ENCODE measurements around the gene MISP.

The MISP gene

DNA sequence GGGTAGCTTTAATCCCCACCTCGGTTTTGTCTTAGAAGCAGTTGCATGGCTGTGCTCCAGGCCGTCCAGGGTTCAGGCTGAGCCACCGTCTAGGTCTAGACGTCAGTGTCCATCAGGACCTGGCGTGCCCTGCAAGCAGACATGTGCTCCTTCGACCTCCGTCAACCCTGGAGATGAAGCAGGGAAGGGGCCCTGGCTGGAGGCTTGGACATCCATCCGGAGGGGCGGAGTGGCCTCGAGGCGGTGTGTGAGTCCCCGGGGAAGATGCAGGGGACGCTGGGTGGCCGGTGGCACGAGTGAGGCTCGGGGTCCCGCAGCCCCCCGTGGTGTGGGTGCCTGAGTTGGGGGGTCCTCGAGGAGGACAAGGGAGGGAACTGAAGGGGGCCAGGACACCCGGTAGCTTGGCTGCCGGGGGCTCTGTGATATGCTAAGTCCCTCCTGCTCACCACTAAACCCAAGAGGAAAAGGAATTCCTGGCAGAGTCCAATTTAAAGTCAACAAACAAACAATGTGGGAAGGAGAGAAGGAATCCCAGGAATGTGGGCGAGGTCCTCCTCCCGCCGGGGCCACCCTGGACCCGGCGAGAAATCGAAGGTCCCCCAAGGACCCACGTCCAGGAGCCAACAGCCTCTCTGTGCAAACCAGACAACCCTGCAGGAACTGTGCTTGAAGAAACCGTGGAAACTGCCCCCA, 31.4 kb downstream of the MISP start:
- Histone ChIP-seq H3K27ac (ENCODE audit: insufficient read depth in 1 of 2, low read depth in 1 of 2, low read length in 2 of 2, poor library complexity in 1 of 2, severe bottlenecking in 2 of 2) (no peak overlapping the region), H3K36me3 (ENCODE audit: control insufficient read depth in 4 of 4, insufficient read depth in 4 of 4, low read length in 3 of 4) (no peaks in the 10 kb centered on the region), H3K4me1 (ENCODE audit: control extremely low read depth in 1 of 4, control insufficient read depth in 4 of 4, insufficient read depth in 4 of 4, low read length in 3 of 4) (no peaks in the 10 kb centered on the region), H3K4me3 (ENCODE audit: control insufficient read depth in 1 of 7, extremely low read depth in 1 of 7, insufficient read depth in 4 of 7, low read depth in 2 of 7, low read length in 6 of 7) (no peak overlapping the region), H3K9me3 (ENCODE audit: control extremely low read depth in 1 of 5, control insufficient read depth in 4 of 5, insufficient read depth in 2 of 5, low read depth in 1 of 5, low read length in 4 of 5) (no peaks in the 10 kb centered on the region), H3K27me3 (replicated peaks in 2 of 5; ENCODE audit: control insufficient read depth in 4 of 5, insufficient read depth in 5 of 5, low read length in 4 of 5) (peaks cover 0 to 2% (median 0%) of the 10 kb centered on the region in 5 experiments)
- ChIA-PET POLR2A (interaction anchor here (0.6 kb wide), 1 partner anchor 97 kb away, joined by 4 read pairs; no protein-coding TSS in a partner anchor), CTCF (no interaction called here)
- WGBS (ENCODE audit: insufficient coverage): 88% methylated on average over 28 of the region's 29 CpGs
- no peak for DNase-seq

GRCh38 chr19:782878-783668, 32.2 kb downstream of the MISP start:
- peaks cover 0 to 2% (median 0%) of the 10 kb centered on the region in 5 experiments for H3K27me3 ChIP-seq (replicated peaks in 2 of 5; ENCODE audit: control insufficient read depth in 4 of 5, insufficient read depth in 5 of 5, low read length in 4 of 5)
- no peak for DNase-seq
- no peak overlapping the region for H3K4me3 ChIP-seq (ENCODE audit: control insufficient read depth in 1 of 7, extremely low read depth in 1 of 7, insufficient read depth in 4 of 7, low read depth in 2 of 7, low read length in 6 of 7)
- POLR2A ChIA-PET: no interaction called here
- H3K9me3 ChIP-seq (ENCODE audit: control extremely low read depth in 1 of 5, control insufficient read depth in 4 of 5, insufficient read depth in 2 of 5, low read depth in 1 of 5, low read length in 4 of 5): no peaks in the 10 kb centered on the region
- no peak overlapping the region for H3K27ac ChIP-seq (ENCODE audit: insufficient read depth in 1 of 2, low read depth in 1 of 2, low read length in 2 of 2, poor library complexity in 1 of 2, severe bottlenecking in 2 of 2)
- 87% methylated on average over 29 of the region's 30 CpGs for WGBS (ENCODE audit: insufficient coverage)
- no peaks in the 10 kb centered on the region for H3K36me3 ChIP-seq (ENCODE audit: control insufficient read depth in 4 of 4, insufficient read depth in 4 of 4, low read length in 3 of 4)
- CTCF ChIA-PET: no interaction called here
- no peaks in the 10 kb centered on the region for H3K4me1 ChIP-seq (ENCODE audit: control extremely low read depth in 1 of 4, control insufficient read depth in 4 of 4, insufficient read depth in 4 of 4, low read length in 3 of 4)

GRCh38 chr19:784541-784940, 33.6 kb downstream of the MISP start:
- ChIA-PET CTCF (interaction anchor here (0.8 to 1.8 kb wide), 2 partner anchors 10 to 12 kb away, joined by 5 read pairs; no protein-coding TSS in a partner anchor), POLR2A (no interaction called here)
- DNase-seq: no peak
- Histone ChIP-seq H3K4me3 (ENCODE audit: control insufficient read depth in 1 of 7, extremely low read depth in 1 of 7, insufficient read depth in 4 of 7, low read depth in 2 of 7, low read length in 6 of 7) (no peak overlapping the region), H3K27me3 (replicated peaks in 2 of 5; ENCODE audit: control insufficient read depth in 4 of 5, insufficient read depth in 5 of 5, low read length in 4 of 5) (peaks cover 0 to under 1% (median 0%) of the 10 kb centered on the region in 5 experiments), H3K4me1 (ENCODE audit: control extremely low read depth in 1 of 4, control insufficient read depth in 4 of 4, insufficient read depth in 4 of 4, low read length in 3 of 4) (peaks cover 0 to 13% (median 11%) of the 10 kb centered on the region in 4 experiments), H3K27ac (ENCODE audit: insufficient read depth in 1 of 2, low read depth in 1 of 2, low read length in 2 of 2, poor library complexity in 1 of 2, severe bottlenecking in 2 of 2) (no peak overlapping the region), H3K9me3 (ENCODE audit: control extremely low read depth in 1 of 5, control insufficient read depth in 4 of 5, insufficient read depth in 2 of 5, low read depth in 1 of 5, low read length in 4 of 5) (no peaks in the 10 kb centered on the region), H3K36me3 (ENCODE audit: control insufficient read depth in 4 of 4, insufficient read depth in 4 of 4, low read length in 3 of 4) (no peaks in the 10 kb centered on the region)
- 94% methylated on average over 10 of the region's 13 CpGs for WGBS (ENCODE audit: insufficient coverage)

DNA sequence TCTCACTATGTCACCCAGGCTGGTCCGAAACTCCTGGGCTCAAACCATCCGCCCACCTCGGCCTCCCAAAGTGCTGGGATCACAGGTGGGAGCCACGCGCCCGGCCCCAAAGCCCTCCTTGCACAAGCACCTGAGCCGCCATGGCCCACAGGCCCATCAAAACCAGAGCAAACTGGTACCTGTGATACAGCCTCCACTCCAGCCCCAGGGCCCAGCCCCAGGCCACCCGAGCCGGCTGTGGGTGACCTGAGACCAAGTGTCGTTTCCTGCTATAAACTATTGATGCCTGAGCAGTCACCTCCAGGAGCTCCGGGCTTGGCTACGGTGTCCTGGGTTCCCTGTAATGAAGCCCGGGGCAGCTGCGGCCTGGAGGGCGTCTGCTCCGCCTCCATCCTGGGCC, 36.6 kb downstream of the MISP start:
- DNase-seq: no peak
- 97% methylated on average over 13 of the region's 16 CpGs for WGBS (ENCODE audit: insufficient coverage)
- H3K27ac ChIP-seq (ENCODE audit: insufficient read depth in 1 of 2, low read depth in 1 of 2, low read length in 2 of 2, poor library complexity in 1 of 2, severe bottlenecking in 2 of 2): no peak overlapping the region
- H3K27me3 ChIP-seq (replicated peaks in 2 of 5; ENCODE audit: control insufficient read depth in 4 of 5, insufficient read depth in 5 of 5, low read length in 4 of 5): no peaks in the 10 kb centered on the region
- peaks cover 0 to 24% (median 23%) of the 10 kb centered on the region in 4 experiments for H3K4me1 ChIP-seq (ENCODE audit: control extremely low read depth in 1 of 4, control insufficient read depth in 4 of 4, insufficient read depth in 4 of 4, low read length in 3 of 4)
- H3K4me3 ChIP-seq (ENCODE audit: control insufficient read depth in 1 of 7, extremely low read depth in 1 of 7, insufficient read depth in 4 of 7, low read depth in 2 of 7, low read length in 6 of 7): no peak overlapping the region
- ChIA-PET POLR2A (no interaction called here), CTCF (no interaction called here)
- H3K9me3 ChIP-seq (ENCODE audit: control extremely low read depth in 1 of 5, control insufficient read depth in 4 of 5, insufficient read depth in 2 of 5, low read depth in 1 of 5, low read length in 4 of 5): no peaks in the 10 kb centered on the region
- no peaks in the 10 kb centered on the region for H3K36me3 ChIP-seq (ENCODE audit: control insufficient read depth in 4 of 4, insufficient read depth in 4 of 4, low read length in 3 of 4)

GRCh38 chr19:788686-788982, 37.7 kb downstream of the MISP start:
- DNase-seq: no peak
- Histone ChIP-seq H3K4me1 (ENCODE audit: control extremely low read depth in 1 of 4, control insufficient read depth in 4 of 4, insufficient read depth in 4 of 4, low read length in 3 of 4) (peaks cover 0 to 24% (median 23%) of the 10 kb centered on the region in 4 experiments), H3K27me3 (replicated peaks in 2 of 5; ENCODE audit: control insufficient read depth in 4 of 5, insufficient read depth in 5 of 5, low read length in 4 of 5) (no peaks in the 10 kb centered on the region), H3K9me3 (ENCODE audit: control extremely low read depth in 1 of 5, control insufficient read depth in 4 of 5, insufficient read depth in 2 of 5, low read depth in 1 of 5, low read length in 4 of 5) (no peaks in the 10 kb centered on the region), H3K36me3 (ENCODE audit: control insufficient read depth in 4 of 4, insufficient read depth in 4 of 4, low read length in 3 of 4) (no peaks in the 10 kb centered on the region), H3K4me3 (ENCODE audit: control insufficient read depth in 1 of 7, extremely low read depth in 1 of 7, insufficient read depth in 4 of 7, low read depth in 2 of 7, low read length in 6 of 7) (peak overlapping the region in 2 of 7 experiments; percentile 57 to 62), H3K27ac (ENCODE audit: insufficient read depth in 1 of 2, low read depth in 1 of 2, low read length in 2 of 2, poor library complexity in 1 of 2, severe bottlenecking in 2 of 2) (peak overlapping the region in 1 of 2 experiments; percentile 68)
- ChIA-PET POLR2A (no interaction called here), CTCF (interaction anchor here (1.0 kb wide), 1 partner anchor 49 kb away, joined by 3 read pairs; no protein-coding TSS in a partner anchor)
- 73% methylated on average over 8 of the region's 11 CpGs for WGBS (ENCODE audit: insufficient coverage)

- Histone ChIP-seq H3K4me1 (ENCODE audit: control extremely low read depth in 1 of 4, control insufficient read depth in 4 of 4, insufficient read depth in 4 of 4, low read length in 3 of 4) (peaks cover 0 to 24% (median 23%) of the 10 kb centered on the region in 4 experiments), H3K27ac (ENCODE audit: insufficient read depth in 1 of 2, low read depth in 1 of 2, low read length in 2 of 2, poor library complexity in 1 of 2, severe bottlenecking in 2 of 2) (peak overlapping the region; percentile 68 to 75), H3K27me3 (replicated peaks in 2 of 5; ENCODE audit: control insufficient read depth in 4 of 5, insufficient read depth in 5 of 5, low read length in 4 of 5) (no peaks in the 10 kb centered on the region), H3K9me3 (ENCODE audit: control extremely low read depth in 1 of 5, control insufficient read depth in 4 of 5, insufficient read depth in 2 of 5, low read depth in 1 of 5, low read length in 4 of 5) (no peaks in the 10 kb centered on the region), H3K36me3 (ENCODE audit: control insufficient read depth in 4 of 4, insufficient read depth in 4 of 4, low read length in 3 of 4) (no peaks in the 10 kb centered on the region), H3K4me3 (ENCODE audit: control insufficient read depth in 1 of 7, extremely low read depth in 1 of 7, insufficient read depth in 4 of 7, low read depth in 2 of 7, low read length in 6 of 7) (peak overlapping the region in 5 of 7 experiments; percentile 6 to 62 (median 35))
- CTCF ChIA-PET: interaction anchor here (1.0 kb wide), 1 partner anchor 49 kb away, joined by 3 read pairs; no protein-coding TSS in a partner anchor
- WGBS (ENCODE audit: insufficient coverage): 23% methylated on average over 32 of the region's 33 CpGs
- POLR2A ChIA-PET: no interaction called here
- peak in 2 of 3 donors; percentile 20 to 55 for DNase-seq
Measured at GRCh38 chr19:788983-789700, 38.2 kb downstream of the MISP start.
